ENCODE results near the gene PLIN1. TPM values are rescaled to one million over a fixed set of nuclear protein-coding genes. Genes with fewer than 3 reads are reported as not detected.

Gene PLIN1
- total RNA-seq, 3 donors from 2014 or later: 0.77 to 8.1 (median 5.2) TPM

GRCh38 chr15:89666858-89667705 lies 12.1 kb downstream of the PLIN1 start:
- Histone ChIP-seq H3K36me3 (ENCODE audit: low read depth) (no peaks in the 10 kb centered on the region), H3K4me3 (no peak overlapping the region), H3K9me3 (no peaks in the 10 kb centered on the region), H3K4me1 (ENCODE audit: low read depth) (peaks cover 14% of the 10 kb centered on the region)
- no peak for ATAC-seq
- no peak for DNase-seq
- TF ChIP-seq CTCF (IDR thresholded peaks at IDR 0.05): no peak
- intact Hi-C loops (cut with DNase I, micrococcal nuclease): no loop called here

GRCh38 chr15:89666184-89666857 lies 12.8 kb downstream of the PLIN1 start:
- intact Hi-C loops (cut with DNase I, micrococcal nuclease): no loop called here

GRCh38 chr15:89665449-89666181 lies 13.6 kb downstream of the PLIN1 start:
- Histone ChIP-seq H3K9me3 (no peaks in the 10 kb centered on the region), H3K4me3 (no peak overlapping the region), H3K36me3 (ENCODE audit: low read depth) (no peaks in the 10 kb centered on the region), H3K4me1 (ENCODE audit: low read depth) (peaks cover 14% of the 10 kb centered on the region)
- peak; percentile 69 to 79 (median 71) for DNase-seq
- intact Hi-C loops (cut with DNase I, micrococcal nuclease): no loop called here
- peak; percentile 64 for ATAC-seq
- TF ChIP-seq CTCF (IDR thresholded peaks at IDR 0.05): no peak

More at GRCh38 chr15:89666184-89666857, 12.8 kb downstream of the PLIN1 start:
- DNase-seq: peak in 1 of 3 donors; percentile 38
- TF ChIP-seq CTCF (IDR thresholded peaks at IDR 0.05): no peak
- no peak for ATAC-seq
- Histone ChIP-seq H3K9me3 (no peaks in the 10 kb centered on the region), H3K4me1 (ENCODE audit: low read depth) (peaks cover 14% of the 10 kb centered on the region), H3K36me3 (ENCODE audit: low read depth) (no peaks in the 10 kb centered on the region), H3K4me3 (no peak overlapping the region)

GRCh38 chr15:89664441-89665350 lies 14.5 kb downstream of the PLIN1 start:
- no peak for DNase-seq
- Histone ChIP-seq H3K4me1 (ENCODE audit: low read depth) (peaks cover 14% of the 10 kb centered on the region), H3K4me3 (no peak overlapping the region), H3K36me3 (ENCODE audit: low read depth) (no peaks in the 10 kb centered on the region), H3K9me3 (no peaks in the 10 kb centered on the region)
- no peak for TF ChIP-seq CTCF (IDR thresholded peaks at IDR 0.05)
- no peak for ATAC-seq
- intact Hi-C loops (cut with DNase I, micrococcal nuclease): no loop called here
